Pancreas (tissue), 10 donors: ENCODE results near the gene ZXDC. TPM values are rescaled to one million over a fixed set of nuclear protein-coding genes. Genes with fewer than 3 reads are reported as not detected.

Experiments used
- ATAC-seq, 4 donors: fragments of 200-7000 bp; cut with Tn5 transposase; one replicate each; pipeline versions ENCODE4 v1.8.0 to v1.9.1; 2020; ENCODE audit warnings: mild to moderate bottlenecking in 4 of 4, moderate library complexity in 4 of 4
- DNase-seq, 6 donors: peaks; one replicate each; pipeline ENCODE4 v3.0.0-alpha.2; 2020
- FAIRE-seq: peaks from 2 replicates; lab custom pipeline; 2012; peaks lifted over from hg19 to GRCh38; lab: Jason Lieb, UNC
- H3K27ac ChIP-seq, 4 donors: fragments of 200-600 bp; sonication (generic); 1 replicate in 3 of 4; 2 replicates in 1 of 4; pipeline versions ENCODE4 v1.5.0 to v1.8.0; 2020
- H3K27me3 ChIP-seq, 4 donors: fragments of 200-600 bp; one replicate each; pipeline ENCODE4 v1.8.0; 2021
- H3K36me3 ChIP-seq, 3 donors: fragments of 200-600 bp; sonication (generic) in 1 of 3; one replicate each; pipeline versions ENCODE4 v1.5.0 to v1.8.0; 2020 to 2021
- H3K4me1 ChIP-seq, 3 donors: fragments of 200-600 bp; one replicate each; pipeline ENCODE4 v1.8.0; 2021
- H3K4me3 ChIP-seq, 4 donors: fragments of 200-600 bp; sonication (generic) in 2 of 4; one replicate each; pipeline versions ENCODE4 v1.5.0 to v1.8.0; 2020 to 2021
- H3K9me3 ChIP-seq, 4 donors: fragments of 200-600 bp; one replicate each; pipeline ENCODE4 v1.8.0; 2021
- WGBS, 2 donors: extraction: QIAGEN DNeasy Blood & Tissue Kit; methylation state at CpG; one replicate each; pipeline ENCODE4 v1.1.7; 2013; 5-methylcytosine and 5-hydroxymethylcytosine counted together
- intact Hi-C, 3 donors: fragments of 100-400 bp; cut with DNase I; formaldehyde crosslinking; loops; one replicate each; pipeline versions ENCODE4 v1.11.1 to v1.14.2; 2022
- polyA plus RNA-seq, 2 donors: library from polyadenylated mRNA; stranded (reverse); fragments of 200-250 nt; gene quantifications; one replicate each; pipeline ENCODE4 v1.2.3, GENCODE V29; 2013
- total RNA-seq, 6 donors: library from RNA; stranded (reverse); fragmentation: NEBNext Ultra II Directional in 4 of 6; extraction: Animal tissue kit (Norgen Biotek cat#: 25700) in 4 of 6; gene quantifications; one replicate each; pipeline versions ENCODE4 v1.2.1 to v1.2.4, GENCODE V29; 2021 to 2023
- TF ChIP-seq, protein P1 (sequence below), 4 donors: fragments of 200-600 bp; sonication (generic) in 3 of 4; IDR thresholded peaks; one replicate each; pipeline versions ENCODE4 v1.5.0 to v1.8.0; 2021; ENCODE audit warnings: antibody characterized with exemption in 4 of 4
- donor health status: healthy with polysubstance abuse.
- donor health status: DM: no; HTN: no; CAD: no; lungs with moderate emphysema.
- donor health status: DM: no; HTN: no; CAD: no.
- donor health status: control.
- donor health status: control.
- donor health status: Bipolar disorder and iron deficiency.
- donor health status: DM: yes; HTN: yes; CAD: no.
- donor health status: DM: no; HTN: no; CAD: no.
- donor health status: DM: no; HTN: no; CAD: no.
- donor health status: DM: yes; HTN: yes; CAD: no.

Gene ZXDC
- total and polyA plus RNA-seq, 8 donors = 19.4 to 26.1 (median 20.9) TPM

DNA sequence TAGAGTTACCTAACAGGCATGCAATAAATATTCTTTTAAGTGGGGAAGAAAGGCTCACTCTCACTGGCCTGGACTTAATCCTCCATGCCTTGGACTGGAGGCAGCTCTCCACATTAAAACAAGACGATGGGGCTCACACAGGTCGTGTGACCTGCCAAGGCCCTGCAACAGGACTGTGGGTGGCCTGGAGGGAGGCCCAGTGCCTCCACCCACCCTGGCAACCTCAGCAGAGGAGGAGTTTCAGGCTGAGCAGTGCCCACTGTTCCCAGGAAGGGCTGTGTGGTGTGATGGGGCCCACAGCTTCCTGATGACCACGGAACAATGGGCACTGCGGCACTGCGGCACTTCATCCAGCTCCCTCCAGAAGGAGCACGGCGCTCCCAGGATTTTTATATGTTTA, 36.3 kb upstream of the ZXDC start:
- intact Hi-C loops = no loop called here
- no peak for FAIRE-seq
- ATAC-seq = no peak
- Histone ChIP-seq H3K9me3 (no peaks in the 10 kb centered on the region), H3K36me3 (no peaks in the 10 kb centered on the region), H3K27ac (no peak overlapping the region), H3K27me3 (no peaks in the 10 kb centered on the region), H3K4me3 (no peak overlapping the region), H3K4me1 (no peaks in the 10 kb centered on the region)
- WGBS, 2 donors = 66 to 68% methylated on average over 7 of the region's 7 CpGs
- DNase-seq = peak in 3 of 6 donors; percentile 5 to 36 (median 13)
- TF ChIP-seq, protein P1, sequence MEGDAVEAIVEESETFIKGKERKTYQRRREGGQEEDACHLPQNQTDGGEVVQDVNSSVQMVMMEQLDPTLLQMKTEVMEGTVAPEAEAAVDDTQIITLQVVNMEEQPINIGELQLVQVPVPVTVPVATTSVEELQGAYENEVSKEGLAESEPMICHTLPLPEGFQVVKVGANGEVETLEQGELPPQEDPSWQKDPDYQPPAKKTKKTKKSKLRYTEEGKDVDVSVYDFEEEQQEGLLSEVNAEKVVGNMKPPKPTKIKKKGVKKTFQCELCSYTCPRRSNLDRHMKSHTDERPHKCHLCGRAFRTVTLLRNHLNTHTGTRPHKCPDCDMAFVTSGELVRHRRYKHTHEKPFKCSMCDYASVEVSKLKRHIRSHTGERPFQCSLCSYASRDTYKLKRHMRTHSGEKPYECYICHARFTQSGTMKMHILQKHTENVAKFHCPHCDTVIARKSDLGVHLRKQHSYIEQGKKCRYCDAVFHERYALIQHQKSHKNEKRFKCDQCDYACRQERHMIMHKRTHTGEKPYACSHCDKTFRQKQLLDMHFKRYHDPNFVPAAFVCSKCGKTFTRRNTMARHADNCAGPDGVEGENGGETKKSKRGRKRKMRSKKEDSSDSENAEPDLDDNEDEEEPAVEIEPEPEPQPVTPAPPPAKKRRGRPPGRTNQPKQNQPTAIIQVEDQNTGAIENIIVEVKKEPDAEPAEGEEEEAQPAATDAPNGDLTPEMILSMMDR (IDR thresholded peaks at IDR 0.05) = no peak

DNA sequence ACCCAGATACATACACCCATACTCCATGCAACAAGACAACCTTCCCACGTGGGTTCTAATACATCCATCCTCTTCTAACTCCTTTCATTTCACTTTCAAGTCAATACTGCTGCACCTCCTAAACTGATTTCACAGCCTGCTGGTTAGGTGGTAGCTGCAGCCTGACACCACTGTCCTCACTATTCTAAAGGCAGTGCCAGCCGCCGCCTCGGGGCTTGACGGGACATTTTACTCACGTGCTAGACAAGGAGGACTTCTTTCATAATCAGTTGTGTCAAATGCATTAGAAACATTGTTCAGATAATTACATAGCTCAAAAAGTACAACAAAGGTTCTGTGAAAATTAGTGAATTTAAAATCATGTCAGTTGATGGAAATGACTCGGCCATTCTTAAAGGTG, 35.6 kb upstream of the ZXDC start:
- Histone ChIP-seq H3K36me3 (no peaks in the 10 kb centered on the region), H3K4me1 (no peaks in the 10 kb centered on the region), H3K27me3 (no peaks in the 10 kb centered on the region), H3K4me3 (no peak overlapping the region), H3K9me3 (no peaks in the 10 kb centered on the region), H3K27ac (no peak overlapping the region)
- intact Hi-C loops = no loop called here
- ATAC-seq (no peak), FAIRE-seq (no peak), DNase-seq (peak in 2 of 6 donors; percentile 5 to 33)
- TF ChIP-seq, protein P1 (IDR thresholded peaks at IDR 0.05) = no peak
- 68% methylated on average over 7 of the region's 7 CpGs for WGBS, 2 donors

GRCh38 chr3:126510308-126510910, 34.7 kb upstream of the ZXDC start:
- H3K36me3 ChIP-seq = no peaks in the 10 kb centered on the region
- TF ChIP-seq, protein P1 (IDR thresholded peaks at IDR 0.05) = no peak
- no peaks in the 10 kb centered on the region for H3K4me1 ChIP-seq
- ATAC-seq (no peak), FAIRE-seq (no peak), DNase-seq (peak in 1 of 6 donors; percentile 5)
- no peak overlapping the region for H3K4me3 ChIP-seq
- H3K27me3 ChIP-seq = no peaks in the 10 kb centered on the region
- 78 to 80% methylated on average over 22 of the region's 22 CpGs for WGBS, 2 donors
- H3K9me3 ChIP-seq = no peaks in the 10 kb centered on the region
- no peak overlapping the region for H3K27ac ChIP-seq
- intact Hi-C loops = no loop called here

DNA sequence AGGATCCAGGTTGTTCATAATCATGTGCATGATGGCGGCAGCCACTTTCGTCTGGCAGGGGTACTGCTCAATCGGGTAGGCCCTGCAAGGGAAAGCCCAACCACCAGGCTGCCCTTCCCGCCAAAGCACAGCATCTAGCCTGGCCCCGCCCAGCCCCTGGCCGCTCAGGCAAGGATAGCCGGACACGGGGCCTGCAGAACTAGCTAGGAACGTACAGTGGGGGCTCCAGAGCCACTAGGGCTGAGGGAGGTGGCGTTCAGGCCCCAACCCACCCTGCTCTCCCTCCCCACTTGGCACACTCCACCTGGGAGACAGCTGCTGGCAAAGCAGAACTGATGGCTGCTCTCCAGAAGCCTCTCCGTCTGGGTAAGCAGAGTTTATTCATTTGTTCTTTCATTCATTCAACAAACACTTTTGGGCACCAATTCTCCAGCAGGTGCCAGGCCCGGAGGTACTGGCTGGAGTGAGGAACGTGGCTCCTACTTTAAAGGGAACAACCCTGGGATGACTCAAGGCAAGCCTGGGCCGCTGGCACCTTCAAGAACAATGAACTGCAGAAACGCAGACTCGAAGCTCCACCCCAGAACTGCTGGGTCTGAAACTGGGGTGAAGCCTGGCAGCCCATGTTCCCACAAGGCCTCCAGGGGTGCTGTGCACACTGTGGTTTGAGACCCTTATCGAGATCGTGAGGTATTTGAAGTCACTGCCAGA, 34.1 kb upstream of the ZXDC start:
- H3K27ac ChIP-seq = no peak overlapping the region
- no peak overlapping the region for H3K4me3 ChIP-seq
- TF ChIP-seq, protein P1 (IDR thresholded peaks at IDR 0.05) = no peak
- H3K36me3 ChIP-seq = no peaks in the 10 kb centered on the region
- DNase-seq = peak in 2 of 6 donors; percentile 9 to 36
- WGBS, 2 donors = 58 to 64% methylated on average over 18 of the region's 18 CpGs
- no peaks in the 10 kb centered on the region for H3K9me3 ChIP-seq
- FAIRE-seq = no peak
- no peaks in the 10 kb centered on the region for H3K4me1 ChIP-seq
- no peak for ATAC-seq
- H3K27me3 ChIP-seq = no peaks in the 10 kb centered on the region
- intact Hi-C loops = no loop called here

- ATAC-seq (no peak), DNase-seq (peak in 1 of 6 donors; percentile 42), FAIRE-seq (no peak)
- H3K36me3 ChIP-seq = no peaks in the 10 kb centered on the region
- no peaks in the 10 kb centered on the region for H3K27me3 ChIP-seq
- intact Hi-C loops = no loop called here
- no peak overlapping the region for H3K4me3 ChIP-seq
- H3K9me3 ChIP-seq = no peaks in the 10 kb centered on the region
- WGBS, 2 donors = 93 to 96% methylated on average over 4 of the region's 4 CpGs
- no peak overlapping the region for H3K27ac ChIP-seq
- H3K4me1 ChIP-seq = no peaks in the 10 kb centered on the region
- TF ChIP-seq, protein P1 (IDR thresholded peaks at IDR 0.05) = no peak
Measured at GRCh38 chr3:126508564-126508964, 32.9 kb upstream of the ZXDC start.
